GM23338 (cell line): ENCODE measurements around the gene PLCL1. TPM values are rescaled to one million over a fixed set of nuclear protein-coding genes. Genes with fewer than 3 reads are reported as not detected.

Experiments
- ATAC-seq: fragments of 200-7000 bp; cut with Tn5 transposase; 3 replicates; pipeline ENCODE4 v1.9.1; 2020
- DNase-seq: peaks from one replicate; pipeline ENCODE4 v3.0.0-alpha.2; 2015; ENCODE audit warnings: low spot score
- H2AFZ ChIP-seq: fragments of 200-600 bp; sonication (generic); 2 replicates; pipeline ENCODE4 v1.8.0; 2016; ENCODE audit warnings: antibody characterized with exemption, mild to moderate bottlenecking, moderate library complexity
- H3F3A ChIP-seq: fragments of 200-600 bp; sonication (generic); replicated peaks from 2 replicates; pipeline ENCODE4 v1.8.0; 2017; ENCODE audit warnings: antibody characterized with exemption, mixed run types, low read depth
- H3K27ac ChIP-seq: fragments of 200-600 bp; sonication (generic); 2 replicates; pipeline ENCODE4 v1.6.1; 2016; ENCODE audit warnings: low read depth
- H3K27me3 ChIP-seq: fragments of 200-600 bp; sonication (generic); 2 replicates; pipeline ENCODE4 v1.8.0; 2016; ENCODE audit warnings: mild to moderate bottlenecking, mixed run types, moderate library complexity; ENCODE audit not compliant: insufficient read depth
- H3K36me3 ChIP-seq: fragments of 200-600 bp; sonication (generic); 2 replicates; pipeline ENCODE4 v1.8.0; 2016; ENCODE audit warnings: mild to moderate bottlenecking; ENCODE audit not compliant: insufficient read depth
- H3K4me1 ChIP-seq: fragments of 200-600 bp; sonication (generic); 2 replicates; pipeline ENCODE4 v1.8.0; 2016; ENCODE audit warnings: mild to moderate bottlenecking, moderate library complexity; ENCODE audit not compliant: insufficient read depth
- H3K4me2 ChIP-seq: fragments of 200-600 bp; sonication (generic); 2 replicates; pipeline ENCODE4 v1.7.1; 2017; ENCODE audit warnings: mixed run types
- H3K4me3 ChIP-seq: fragments of 200-600 bp; sonication (generic); 2 replicates; pipeline ENCODE4 v1.6.1; 2016; ENCODE audit warnings: mixed run types
- H3K79me2 ChIP-seq: fragments of 200-600 bp; sonication (generic); replicated peaks from 2 replicates; pipeline ENCODE4 v1.8.0; 2017; ENCODE audit warnings: mild to moderate bottlenecking; ENCODE audit not compliant: insufficient read depth
- H3K9me2 ChIP-seq: fragments of 200-600 bp; sonication (generic); 2 replicates; pipeline ENCODE4 v1.8.0; 2017; ENCODE audit not compliant: insufficient read depth
- H4K20me1 ChIP-seq: fragments of 200-600 bp; sonication (generic); replicated peaks from 2 replicates; pipeline ENCODE4 v1.8.0; 2017; ENCODE audit warnings: mild to moderate bottlenecking; ENCODE audit not compliant: insufficient read depth
- H3K27ac Mint-ChIP-seq: 2 replicates; pipeline ENCODE4 v1.8.0; 2020; ENCODE audit warnings: inconsistent platforms, mild to moderate bottlenecking, moderate library complexity, mixed read lengths
- H3K27me3 Mint-ChIP-seq: 3 replicates; pipeline ENCODE4 v1.8.0; 2022; ENCODE audit warnings: low read depth, mild to moderate bottlenecking, moderate library complexity, mixed read lengths, inconsistent platforms; ENCODE audit not compliant: insufficient read depth, poor library complexity
- H3K36me3 Mint-ChIP-seq: 3 replicates; pipeline ENCODE4 v1.8.0; 2021; ENCODE audit warnings: low read depth, mild to moderate bottlenecking, inconsistent platforms, moderate library complexity, mixed read lengths
- H3K4me1 Mint-ChIP-seq: 3 replicates; pipeline ENCODE4 v1.8.0; 2020; ENCODE audit warnings: mild to moderate bottlenecking, inconsistent platforms, mixed read lengths
- H3K4me3 Mint-ChIP-seq: 3 replicates; pipeline ENCODE4 v1.8.0; 2021; ENCODE audit warnings: moderate library complexity, mild to moderate bottlenecking, inconsistent platforms, mixed read lengths
- H3K9me3 Mint-ChIP-seq: 3 replicates; pipeline ENCODE4 v1.8.0; 2020; ENCODE audit warnings: moderate library complexity, mild to moderate bottlenecking, inconsistent platforms, mixed read lengths
- CREB1 ChIP-seq: fragments of 250-450 bp; sonication (Bioruptor Pico); IDR thresholded peaks from 2 replicates; pipeline ENCODE4 v1.5.0; 2020; ENCODE audit warnings: low read depth, mild to moderate bottlenecking, moderate library complexity
- CTCF ChIP-seq, 2 experiments: fragments of 200-600 bp in 1 of 2; sonication (generic) in 1 of 2; conservative IDR thresholded peaks; 2 replicates each; pipeline versions ENCODE4 v1.5.1 to v1.6.1; 2016 to 2017; ENCODE audit warnings: antibody characterized with exemption in 2 of 2, low read depth in 2 of 2, mild to moderate bottlenecking in 2 of 2, moderate library complexity in 1 of 2
- ETS1 ChIP-seq: IDR thresholded peaks from 2 replicates; pipeline ENCODE4 v1.6.1; 2016; ENCODE audit warnings: antibody characterized with exemption
- EZH2 ChIP-seq: fragments of 200-600 bp; sonication (generic); IDR thresholded peaks from one replicate; pipeline ENCODE4 v1.8.0; 2017; ENCODE audit warnings: antibody characterized with exemption, mild to moderate bottlenecking, low read depth; ENCODE audit not compliant: unreplicated experiment
- EZH2phosphoT487 ChIP-seq: fragments of 200-600 bp; sonication (generic); IDR thresholded peaks from one replicate; pipeline ENCODE4 v1.8.1; 2018; ENCODE audit warnings: antibody characterized with exemption; ENCODE audit not compliant: unreplicated experiment
- JUNB ChIP-seq: IDR thresholded peaks from one replicate; pipeline ENCODE4 v1.6.1; 2016; ENCODE audit warnings: antibody characterized with exemption; ENCODE audit not compliant: unreplicated experiment
- NANOG ChIP-seq: IDR thresholded peaks from 2 replicates; pipeline ENCODE4 v1.6.1; 2016; ENCODE audit warnings: antibody characterized with exemption, borderline replicate concordance
- POLR2AphosphoS5 ChIP-seq: IDR thresholded peaks from 2 replicates; pipeline ENCODE4 v1.6.1; 2016; ENCODE audit warnings: antibody characterized with exemption, low read depth
- REST ChIP-seq: IDR thresholded peaks from one replicate; pipeline ENCODE4 v1.6.1; 2018; ENCODE audit warnings: antibody characterized with exemption; ENCODE audit not compliant: unreplicated experiment
- STAT1 ChIP-seq: IDR thresholded peaks from one replicate; pipeline ENCODE4 v1.6.1; 2016; ENCODE audit warnings: antibody characterized with exemption; ENCODE audit not compliant: unreplicated experiment
- ZNF114 ChIP-seq: fragments of 250-450 bp; sonication (Bioruptor Pico); IDR thresholded peaks from 2 replicates; pipeline ENCODE4 v1.5.0; 2020; ENCODE audit warnings: mild to moderate bottlenecking, moderate library complexity
- ZNF331 ChIP-seq: fragments of 250-450 bp; sonication (Bioruptor Pico); IDR thresholded peaks from 2 replicates; pipeline ENCODE4 v1.5.0; 2020; ENCODE audit warnings: low read depth, mild to moderate bottlenecking, moderate library complexity
- polyA plus RNA-seq: library from polyadenylated mRNA; unstranded; fragments of >200 nt; fragmentation: Nextera tagmentation; extraction: Ambion mirVana; gene quantifications from 2 replicates; pipeline ENCODE4 v1.2.1, GENCODE V29; 2016
- total RNA-seq: library from RNA; depleted of rRNA; stranded (reverse); fragments of >200 nt; shearing (Covaris generic); gene quantifications from 2 replicates; pipeline ENCODE4 v1.2.3, GENCODE V29; 2014
- TF ChIP-seq, protein P1 (sequence below): fragments of 250-450 bp; sonication (Bioruptor Pico); IDR thresholded peaks from 2 replicates; pipeline ENCODE4 v1.5.0; 2020; ENCODE audit warnings: mild to moderate bottlenecking, moderate library complexity

PLCL1 gene
- total and polyA plus RNA-seq, 2 experiments from 2014 or later, result not detected

GRCh38 chr2:197839327-197839726 is 34.9 kb downstream of the PLCL1 start:
- no peak overlapping the region for H3K27ac Mint-ChIP-seq
- Histone ChIP-seq H3K9me2 (no peaks in the 10 kb centered on the region), H3K27me3 (no peaks in the 10 kb centered on the region), H3F3A (no peaks in the 10 kb centered on the region), H3K79me2 (no peaks in the 10 kb centered on the region), H3K4me3 (no peak overlapping the region), H3K36me3 (no peaks in the 10 kb centered on the region), H3K27ac (no peak overlapping the region), H3K4me2 (no peak overlapping the region), H4K20me1 (no peaks in the 10 kb centered on the region), H3K4me1 (no peaks in the 10 kb centered on the region), H2AFZ (no peak overlapping the region)
- DNase-seq (no peak), ATAC-seq (no peak)
- no peak for TF ChIP-seq POLR2AphosphoS5
- no peak for TF ChIP-seq REST
- TF ChIP-seq EZH2phosphoT487, result no peak
- no peak for TF ChIP-seq EZH2
- no peak for TF ChIP-seq CTCF (conservative IDR thresholded peaks at IDR 0.05; ENCODE audit: low read depth in 2 of 2)
- no peak for TF ChIP-seq ZNF331
- TF ChIP-seq STAT1, result no peak
- TF ChIP-seq ETS1, result no peak
- no peak for TF ChIP-seq JUNB
- no peak for TF ChIP-seq CREB1 (CRISPR knock-in tag)
- TF ChIP-seq ZNF114 (CRISPR knock-in tag), result no peak
- TF ChIP-seq, protein P1, sequence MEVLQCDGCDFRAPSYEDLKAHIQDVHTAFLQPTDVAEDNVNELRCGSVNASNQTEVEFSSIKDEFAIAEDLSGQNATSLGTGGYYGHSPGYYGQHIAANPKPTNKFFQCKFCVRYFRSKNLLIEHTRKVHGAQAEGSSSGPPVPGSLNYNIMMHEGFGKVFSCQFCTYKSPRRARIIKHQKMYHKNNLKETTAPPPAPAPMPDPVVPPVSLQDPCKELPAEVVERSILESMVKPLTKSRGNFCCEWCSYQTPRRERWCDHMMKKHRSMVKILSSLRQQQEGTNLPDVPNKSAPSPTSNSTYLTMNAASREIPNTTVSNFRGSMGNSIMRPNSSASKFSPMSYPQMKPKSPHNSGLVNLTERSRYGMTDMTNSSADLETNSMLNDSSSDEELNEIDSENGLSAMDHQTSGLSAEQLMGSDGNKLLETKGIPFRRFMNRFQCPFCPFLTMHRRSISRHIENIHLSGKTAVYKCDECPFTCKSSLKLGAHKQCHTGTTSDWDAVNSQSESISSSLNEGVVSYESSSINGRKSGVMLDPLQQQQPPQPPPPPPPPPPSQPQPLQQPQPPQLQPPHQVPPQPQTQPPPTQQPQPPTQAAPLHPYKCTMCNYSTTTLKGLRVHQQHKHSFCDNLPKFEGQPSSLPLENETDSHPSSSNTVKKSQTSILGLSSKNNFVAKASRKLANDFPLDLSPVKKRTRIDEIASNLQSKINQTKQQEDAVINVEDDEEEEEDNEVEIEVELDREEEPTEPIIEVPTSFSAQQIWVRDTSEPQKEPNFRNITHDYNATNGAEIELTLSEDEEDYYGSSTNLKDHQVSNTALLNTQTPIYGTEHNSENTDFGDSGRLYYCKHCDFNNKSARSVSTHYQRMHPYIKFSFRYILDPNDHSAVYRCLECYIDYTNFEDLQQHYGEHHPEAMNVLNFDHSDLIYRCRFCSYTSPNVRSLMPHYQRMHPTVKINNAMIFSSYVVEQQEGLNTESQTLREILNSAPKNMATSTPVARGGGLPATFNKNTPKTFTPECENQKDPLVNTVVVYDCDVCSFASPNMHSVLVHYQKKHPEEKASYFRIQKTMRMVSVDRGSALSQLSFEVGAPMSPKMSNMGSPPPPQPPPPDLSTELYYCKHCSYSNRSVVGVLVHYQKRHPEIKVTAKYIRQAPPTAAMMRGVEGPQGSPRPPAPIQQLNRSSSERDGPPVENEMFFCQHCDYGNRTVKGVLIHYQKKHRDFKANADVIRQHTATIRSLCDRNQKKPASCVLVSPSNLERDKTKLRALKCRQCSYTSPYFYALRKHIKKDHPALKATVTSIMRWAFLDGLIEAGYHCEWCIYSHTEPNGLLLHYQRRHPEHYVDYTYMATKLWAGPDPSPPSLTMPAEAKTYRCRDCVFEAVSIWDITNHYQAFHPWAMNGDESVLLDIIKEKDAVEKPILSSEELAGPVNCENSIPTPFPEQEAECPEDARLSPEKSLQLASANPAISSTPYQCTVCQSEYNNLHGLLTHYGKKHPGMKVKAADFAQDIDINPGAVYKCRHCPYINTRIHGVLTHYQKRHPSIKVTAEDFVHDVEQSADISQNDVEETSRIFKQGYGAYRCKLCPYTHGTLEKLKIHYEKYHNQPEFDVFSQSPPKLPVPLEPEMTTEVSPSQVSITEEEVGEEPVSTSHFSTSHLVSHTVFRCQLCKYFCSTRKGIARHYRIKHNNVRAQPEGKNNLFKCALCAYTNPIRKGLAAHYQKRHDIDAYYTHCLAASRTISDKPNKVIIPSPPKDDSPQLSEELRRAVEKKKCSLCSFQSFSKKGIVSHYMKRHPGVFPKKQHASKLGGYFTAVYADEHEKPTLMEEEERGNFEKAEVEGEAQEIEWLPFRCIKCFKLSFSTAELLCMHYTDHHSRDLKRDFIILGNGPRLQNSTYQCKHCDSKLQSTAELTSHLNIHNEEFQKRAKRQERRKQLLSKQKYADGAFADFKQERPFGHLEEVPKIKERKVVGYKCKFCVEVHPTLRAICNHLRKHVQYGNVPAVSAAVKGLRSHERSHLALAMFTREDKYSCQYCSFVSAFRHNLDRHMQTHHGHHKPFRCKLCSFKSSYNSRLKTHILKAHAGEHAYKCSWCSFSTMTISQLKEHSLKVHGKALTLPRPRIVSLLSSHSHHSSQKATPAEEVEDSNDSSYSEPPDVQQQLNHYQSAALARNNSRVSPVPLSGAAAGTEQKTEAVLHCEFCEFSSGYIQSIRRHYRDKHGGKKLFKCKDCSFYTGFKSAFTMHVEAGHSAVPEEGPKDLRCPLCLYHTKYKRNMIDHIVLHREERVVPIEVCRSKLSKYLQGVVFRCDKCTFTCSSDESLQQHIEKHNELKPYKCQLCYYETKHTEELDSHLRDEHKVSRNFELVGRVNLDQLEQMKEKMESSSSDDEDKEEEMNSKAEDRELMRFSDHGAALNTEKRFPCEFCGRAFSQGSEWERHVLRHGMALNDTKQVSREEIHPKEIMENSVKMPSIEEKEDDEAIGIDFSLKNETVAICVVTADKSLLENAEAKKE (CRISPR knock-in tag), result no peak
- TF ChIP-seq NANOG, result no peak
- H3K4me1 Mint-ChIP-seq, result no peaks in the 10 kb centered on the region
- no peaks in the 10 kb centered on the region for H3K36me3 Mint-ChIP-seq
- no peak overlapping the region for H3K4me3 Mint-ChIP-seq
- no peaks in the 10 kb centered on the region for H3K27me3 Mint-ChIP-seq
- H3K9me3 Mint-ChIP-seq, result no peaks in the 10 kb centered on the region
